Measurements from ENCODE around the gene RPL39L. TPM values are rescaled to one million over a fixed set of nuclear protein-coding genes. Genes with fewer than 3 reads are reported as not detected.

Gene RPL39L
- total RNA-seq, 1 donor from 2014 or later = 10.8 TPM

DNA sequence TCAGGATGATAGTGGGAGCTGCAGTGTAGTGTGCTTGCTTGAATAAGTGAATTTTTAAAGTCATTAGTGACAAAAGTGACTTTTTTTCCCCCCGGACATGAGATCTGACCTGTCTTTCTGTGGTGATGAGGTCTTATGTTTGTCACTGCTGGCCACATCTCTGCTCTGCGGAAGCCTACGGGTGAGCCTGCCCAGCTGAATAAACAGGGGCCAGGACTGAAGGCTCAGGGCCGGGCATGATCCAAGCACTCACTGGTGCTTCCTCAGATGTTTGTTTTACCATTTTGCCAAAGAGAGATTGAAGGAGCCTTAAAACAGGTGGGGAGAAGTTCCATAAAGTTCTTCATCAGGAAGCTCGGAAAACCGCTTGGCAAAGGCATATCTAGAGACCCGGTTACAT is 35.0 kb downstream of the RPL39L start:
- no peak overlapping the region for H3K4me3 ChIP-seq
- intact Hi-C loops (cut with DNase I) = no loop called here

DNA sequence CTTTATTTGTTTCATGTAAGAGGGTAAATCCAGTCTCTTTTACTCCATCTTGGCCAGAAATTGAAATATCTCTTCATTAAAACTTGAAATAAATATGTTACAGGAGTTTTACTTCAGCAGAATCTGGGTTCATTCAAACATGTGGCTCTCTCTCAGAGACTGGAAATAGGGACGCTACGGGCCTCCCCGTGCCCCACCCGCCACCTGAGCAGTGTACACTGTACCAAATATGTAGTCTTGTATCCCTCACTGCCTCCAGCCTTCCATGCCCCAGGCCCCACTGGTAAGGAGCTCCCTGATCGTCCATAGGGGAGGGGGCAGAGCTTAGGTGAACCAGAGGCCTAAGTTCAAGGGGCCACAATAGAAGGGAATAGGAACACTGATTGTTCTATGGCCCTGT is 36.0 kb downstream of the RPL39L start:
- no peaks in the 10 kb centered on the region for H3K36me3 ChIP-seq
- peaks cover 16% of the 10 kb centered on the region for H3K4me1 ChIP-seq
- no peaks in the 10 kb centered on the region for H3K9me3 ChIP-seq
- H3K27ac ChIP-seq = no peak overlapping the region
- TF ChIP-seq POLR2AphosphoS5 (IDR thresholded peaks at IDR 0.05; ENCODE audit: insufficient read depth in 1 of 2, low read depth in 1 of 2) (no peak), POLR2A (IDR thresholded peaks at IDR 0.05) (no peak)
- TF ChIP-seq, protein P1, sequence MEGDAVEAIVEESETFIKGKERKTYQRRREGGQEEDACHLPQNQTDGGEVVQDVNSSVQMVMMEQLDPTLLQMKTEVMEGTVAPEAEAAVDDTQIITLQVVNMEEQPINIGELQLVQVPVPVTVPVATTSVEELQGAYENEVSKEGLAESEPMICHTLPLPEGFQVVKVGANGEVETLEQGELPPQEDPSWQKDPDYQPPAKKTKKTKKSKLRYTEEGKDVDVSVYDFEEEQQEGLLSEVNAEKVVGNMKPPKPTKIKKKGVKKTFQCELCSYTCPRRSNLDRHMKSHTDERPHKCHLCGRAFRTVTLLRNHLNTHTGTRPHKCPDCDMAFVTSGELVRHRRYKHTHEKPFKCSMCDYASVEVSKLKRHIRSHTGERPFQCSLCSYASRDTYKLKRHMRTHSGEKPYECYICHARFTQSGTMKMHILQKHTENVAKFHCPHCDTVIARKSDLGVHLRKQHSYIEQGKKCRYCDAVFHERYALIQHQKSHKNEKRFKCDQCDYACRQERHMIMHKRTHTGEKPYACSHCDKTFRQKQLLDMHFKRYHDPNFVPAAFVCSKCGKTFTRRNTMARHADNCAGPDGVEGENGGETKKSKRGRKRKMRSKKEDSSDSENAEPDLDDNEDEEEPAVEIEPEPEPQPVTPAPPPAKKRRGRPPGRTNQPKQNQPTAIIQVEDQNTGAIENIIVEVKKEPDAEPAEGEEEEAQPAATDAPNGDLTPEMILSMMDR (IDR thresholded peaks at IDR 0.05) = no peak
- no peak overlapping the region for H3K4me3 ChIP-seq
- no peak for DNase-seq (ENCODE audit: extremely low spot score in 2 of 2)
- intact Hi-C loops (cut with DNase I) = no loop called here
- H3K27me3 ChIP-seq = no peaks in the 10 kb centered on the region

More for the DNA sequence above, 35.0 kb downstream of the RPL39L start:
- Histone ChIP-seq H3K4me1 (peaks cover 16% of the 10 kb centered on the region), H3K27ac (no peak overlapping the region), H3K9me3 (no peaks in the 10 kb centered on the region), H3K36me3 (no peaks in the 10 kb centered on the region), H3K27me3 (no peaks in the 10 kb centered on the region)
- no peak for DNase-seq (ENCODE audit: extremely low spot score in 2 of 2)
- TF ChIP-seq POLR2A (IDR thresholded peaks at IDR 0.05) (no peak), POLR2AphosphoS5 (IDR thresholded peaks at IDR 0.05; ENCODE audit: insufficient read depth in 1 of 2, low read depth in 1 of 2) (no peak)
- TF ChIP-seq, protein P1 (IDR thresholded peaks at IDR 0.05) = no peak

DNA sequence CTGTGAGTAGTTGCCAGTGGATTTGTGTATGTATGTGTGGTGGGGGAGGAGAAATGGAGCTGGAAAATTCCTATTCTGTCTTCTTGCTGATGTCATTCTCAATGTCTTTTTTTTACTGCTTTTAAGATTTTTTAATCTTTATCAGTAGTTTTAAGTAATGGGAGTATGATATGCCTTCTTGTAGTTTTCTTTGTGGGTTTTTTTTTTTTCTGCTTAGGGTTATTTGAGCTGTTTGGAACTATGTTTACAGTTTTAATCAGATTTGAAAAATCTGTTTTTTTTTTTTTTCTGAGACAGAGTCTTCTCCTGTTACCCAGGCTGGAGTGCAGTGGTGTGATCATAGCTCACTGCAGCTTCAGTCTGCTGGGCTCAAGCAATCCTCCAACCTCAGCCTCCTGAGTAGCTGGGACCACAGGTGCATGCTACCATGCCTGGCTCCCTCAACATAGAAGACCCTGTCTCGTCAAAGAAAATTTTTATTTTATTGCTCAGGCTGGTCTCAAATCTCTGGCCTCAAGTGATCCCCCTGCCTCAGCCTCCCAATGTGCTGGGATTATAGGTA is 37.1 kb downstream of the RPL39L start:
- H3K27me3 ChIP-seq = no peaks in the 10 kb centered on the region
- no peak for DNase-seq (ENCODE audit: extremely low spot score in 2 of 2)
- no peaks in the 10 kb centered on the region for H3K9me3 ChIP-seq
- peak overlapping the region; percentile 65 for H3K27ac ChIP-seq
- H3K36me3 ChIP-seq = no peaks in the 10 kb centered on the region
- peak overlapping the region; percentile 29 to 33 for H3K4me3 ChIP-seq
- peaks cover 16% of the 10 kb centered on the region for H3K4me1 ChIP-seq
- TF ChIP-seq POLR2AphosphoS5 (IDR thresholded peaks at IDR 0.05; ENCODE audit: insufficient read depth in 1 of 2, low read depth in 1 of 2) = no peak
- TF ChIP-seq, protein P1 (IDR thresholded peaks at IDR 0.05) = no peak
- no peak for TF ChIP-seq POLR2A (IDR thresholded peaks at IDR 0.05)
- intact Hi-C loops (cut with DNase I) = no loop called here

DNA sequence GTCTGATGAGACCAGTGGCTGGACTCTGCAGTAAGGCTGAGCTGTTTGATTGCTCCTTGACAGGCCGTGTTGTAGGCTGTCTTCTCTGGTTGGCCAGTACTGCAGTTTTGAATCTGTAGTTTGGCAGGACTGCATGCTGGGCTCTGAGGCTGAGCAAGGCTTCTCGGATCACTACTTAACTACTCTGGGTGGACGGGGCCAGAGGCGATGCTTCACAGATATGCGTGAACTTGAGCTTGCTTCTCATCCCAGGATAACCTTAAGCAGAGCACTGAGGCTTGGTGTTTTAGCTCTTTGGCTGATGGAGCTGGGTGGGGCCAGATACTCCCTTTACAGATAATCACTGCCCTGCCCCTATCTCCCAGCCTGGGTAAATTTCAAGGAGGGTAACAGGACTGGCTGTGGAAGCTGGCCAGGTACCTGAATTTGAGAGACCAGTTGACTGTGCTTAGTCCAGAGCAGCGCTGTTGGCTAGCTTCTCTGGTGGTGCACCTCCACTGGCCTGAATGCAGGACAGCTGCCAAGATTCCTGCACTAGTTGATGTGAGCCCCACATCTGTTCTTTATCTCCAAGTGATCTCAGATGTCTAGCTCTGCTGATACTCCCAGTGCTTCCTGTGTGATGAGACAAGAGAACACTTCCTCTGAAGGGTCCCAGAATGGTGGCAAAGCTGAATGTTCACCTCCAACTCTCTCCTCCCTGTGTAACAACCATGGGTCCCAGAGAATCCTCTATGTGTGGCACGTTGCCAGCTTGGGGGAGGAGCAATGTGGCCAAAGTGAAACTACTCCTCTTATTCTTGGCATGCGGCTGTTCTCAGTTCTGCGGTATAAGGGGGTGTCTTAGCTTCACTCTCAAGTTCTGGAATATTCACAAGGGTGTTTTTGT is 37.9 kb downstream of the RPL39L start:
- TF ChIP-seq, protein P1 (IDR thresholded peaks at IDR 0.05) = no peak
- no peak for TF ChIP-seq POLR2A (IDR thresholded peaks at IDR 0.05)
- TF ChIP-seq POLR2AphosphoS5 (IDR thresholded peaks at IDR 0.05; ENCODE audit: insufficient read depth in 1 of 2, low read depth in 1 of 2) = peak in 1 of 2 donors; percentile 21
- Histone ChIP-seq H3K36me3 (no peaks in the 10 kb centered on the region), H3K27me3 (no peaks in the 10 kb centered on the region), H3K4me3 (peak overlapping the region; percentile 29 to 33), H3K27ac (peak overlapping the region; percentile 65), H3K4me1 (peaks cover 16% of the 10 kb centered on the region), H3K9me3 (no peaks in the 10 kb centered on the region)
- intact Hi-C loops (cut with DNase I) = no loop called here
- DNase-seq (ENCODE audit: extremely low spot score in 2 of 2) = no peak
